HAP-1 (cell line): ENCODE results near the gene KLF3.
A peak's percentile ranks its signal among the peaks of the same experiment; 100 is the strongest.
"Not testable (repeated sequence)": the region's sequence is repeated elsewhere in the genome, so short reads cannot be mapped to it uniquely, and the experiment has no call there.

Experiments
- DNase-seq, 2 experiments: peaks; one replicate each; pipeline ENCODE4 v3.0.0-alpha.2; 2016 to 2020; ENCODE audit warnings: low spot score in 2 of 2
- H3K27me3 ChIP-seq: fragments of 250-450 bp; sonication (Bioruptor Pico); 2 replicates; pipeline ENCODE4 v1.5.1; 2020; ENCODE audit warnings: low read depth, mild to moderate bottlenecking, moderate library complexity
- H3K36me3 ChIP-seq: fragments of 250-450 bp; sonication (Bioruptor Pico); replicated peaks from 2 replicates; pipeline ENCODE4 v1.5.1; 2020; ENCODE audit warnings: mild to moderate bottlenecking
- H3K4me1 ChIP-seq: fragments of 250-450 bp; sonication (Bioruptor Pico); 2 replicates; pipeline ENCODE4 v1.5.1; 2020; ENCODE audit warnings: mild to moderate bottlenecking
- H3K4me3 ChIP-seq: fragments of 250-450 bp; sonication (Bioruptor Pico); 2 replicates; pipeline ENCODE4 v1.5.1; 2020; ENCODE audit warnings: mild to moderate bottlenecking, moderate library complexity
- H3K9me3 ChIP-seq: fragments of 250-450 bp; sonication (Bioruptor Pico); 2 replicates; pipeline ENCODE4 v1.5.1; 2020; ENCODE audit warnings: mild to moderate bottlenecking, moderate library complexity
- in situ Hi-C: fragments of 300-500 bp; cut with MboI; formaldehyde crosslinking; loops from 3 replicates; pipeline ENCODE4 v1.14.3; 2020; ENCODE audit warnings: low sequenced_read_pairs, inconsistent platforms, mixed read lengths

KLF3 gene

GRCh38 chr4:38663801-38664705, at the start of gene KLF3:
KLF3 (plus strand) TSS chr4:38664199; CDS start chr4:38680626, 16,427 bp downstream.
- no peaks in the 10 kb centered on the region for H3K36me3 ChIP-seq
- in situ Hi-C loops, result no loop called here
- peak; percentile 80 to 91 for DNase-seq
- H3K4me1 ChIP-seq, result peaks cover 22% of the 10 kb centered on the region
- H3K4me3 ChIP-seq, result peak within 1 kb of the TSS; percentile 67
- H3K27me3 ChIP-seq, result no peaks in the 10 kb centered on the region
- H3K9me3 ChIP-seq, result no peaks in the 10 kb centered on the region; the same call in 1 of the 2 replicates

GRCh38 chr4:38614231-38614630, 49.8 kb upstream of the KLF3 start:
- Histone ChIP-seq H3K4me3 (no peak overlapping the region), H3K4me1 (no peaks in the 10 kb centered on the region), H3K9me3 (no peaks in the 10 kb centered on the region), H3K36me3 (no peaks in the 10 kb centered on the region), H3K27me3 (no peaks in the 10 kb centered on the region)
- no peak for DNase-seq
- in situ Hi-C loops, result no loop called here

GRCh38 chr4:38615847-38616246, 48.2 kb upstream of the KLF3 start:
- Histone ChIP-seq H3K4me3 (no peak overlapping the region), H3K36me3 (no peaks in the 10 kb centered on the region), H3K9me3 (no peaks in the 10 kb centered on the region), H3K4me1 (no peaks in the 10 kb centered on the region), H3K27me3 (no peaks in the 10 kb centered on the region)
- in situ Hi-C loops, result no loop called here
- DNase-seq, result no peak

GRCh38 chr4:38618505-38618904, 45.5 kb upstream of the KLF3 start:
- in situ Hi-C loops, result no loop called here

GRCh38 chr4:38619316-38619715, 44.7 kb upstream of the KLF3 start:
- H3K4me3 ChIP-seq, result no peak overlapping the region
- H3K36me3 ChIP-seq, result no peaks in the 10 kb centered on the region
- DNase-seq, result no peak
- in situ Hi-C loops, result no loop called here
- H3K27me3 ChIP-seq, result no peaks in the 10 kb centered on the region
- H3K9me3 ChIP-seq, result no peaks in the 10 kb centered on the region
- H3K4me1 ChIP-seq, result no peaks in the 10 kb centered on the region

More at GRCh38 chr4:38618505-38618904, 45.5 kb upstream of the KLF3 start:
- Histone ChIP-seq H3K4me3 (no peak overlapping the region), H3K9me3 (no peaks in the 10 kb centered on the region), H3K4me1 (no peaks in the 10 kb centered on the region), H3K36me3 (no peaks in the 10 kb centered on the region), H3K27me3 (no peaks in the 10 kb centered on the region)
- DNase-seq, result no peak

- in situ Hi-C loops, result no loop called here
Measured at GRCh38 chr4:38620065-38620464, 43.9 kb upstream of the KLF3 start.

GRCh38 chr4:38620527-38621027, 43.4 kb upstream of the KLF3 start:
- Histone ChIP-seq H3K4me3 (no peak overlapping the region), H3K27me3 (no peaks in the 10 kb centered on the region), H3K4me1 (no peaks in the 10 kb centered on the region), H3K9me3 (no peaks in the 10 kb centered on the region), H3K36me3 (no peaks in the 10 kb centered on the region)
- in situ Hi-C loops, result no loop called here
- DNase-seq, result no peak

More at GRCh38 chr4:38620065-38620464, 43.9 kb upstream of the KLF3 start:
- no peaks in the 10 kb centered on the region for H3K9me3 ChIP-seq
- H3K4me1 ChIP-seq, result no peaks in the 10 kb centered on the region
- DNase-seq, result no peak
- no peaks in the 10 kb centered on the region for H3K36me3 ChIP-seq
- no peaks in the 10 kb centered on the region for H3K27me3 ChIP-seq
- H3K4me3 ChIP-seq, result no peak overlapping the region

- Histone ChIP-seq H3K27me3 (no peaks in the 10 kb centered on the region), H3K36me3 (no peaks in the 10 kb centered on the region), H3K4me1 (no peaks in the 10 kb centered on the region), H3K9me3 (no peaks in the 10 kb centered on the region), H3K4me3 (no peak overlapping the region)
- in situ Hi-C loops, result no loop called here
- DNase-seq, result no peak
Measured at GRCh38 chr4:38621028-38621684, 42.8 kb upstream of the KLF3 start.

- no peaks in the 10 kb centered on the region for H3K36me3 ChIP-seq
- DNase-seq, result no peak
- H3K4me3 ChIP-seq, result no peak overlapping the region
- H3K27me3 ChIP-seq, result no peaks in the 10 kb centered on the region
- no peaks in the 10 kb centered on the region for H3K4me1 ChIP-seq
- in situ Hi-C loops, result no loop called here
- H3K9me3 ChIP-seq, result no peaks in the 10 kb centered on the region
Measured at GRCh38 chr4:38621831-38622230, 42.2 kb upstream of the KLF3 start.

GRCh38 chr4:38622340-38622739, 41.7 kb upstream of the KLF3 start:
- H3K4me1 ChIP-seq, H3K36me3 ChIP-seq, in situ Hi-C loops, DNase-seq, H3K4me3 ChIP-seq, H3K27me3 ChIP-seq, H3K9me3 ChIP-seq: not testable (repeated sequence)

- Histone ChIP-seq H3K4me1 (no peaks in the 10 kb centered on the region), H3K27me3 (no peaks in the 10 kb centered on the region), H3K9me3 (no peaks in the 10 kb centered on the region), H3K4me3 (no peak overlapping the region), H3K36me3 (no peaks in the 10 kb centered on the region)
- in situ Hi-C loops, result no loop called here
- no peak for DNase-seq
Measured at GRCh38 chr4:38623260-38623659, 40.7 kb upstream of the KLF3 start.

GRCh38 chr4:38624311-38624710, 39.7 kb upstream of the KLF3 start:
- no peak for DNase-seq
- Histone ChIP-seq H3K36me3 (no peaks in the 10 kb centered on the region), H3K9me3 (no peaks in the 10 kb centered on the region), H3K4me1 (no peaks in the 10 kb centered on the region), H3K4me3 (no peak overlapping the region), H3K27me3 (no peaks in the 10 kb centered on the region)
- in situ Hi-C loops, result no loop called here

GRCh38 chr4:38625508-38625907, 38.5 kb upstream of the KLF3 start:
- Histone ChIP-seq H3K4me3 (no peak overlapping the region), H3K9me3 (no peaks in the 10 kb centered on the region), H3K36me3 (no peaks in the 10 kb centered on the region), H3K27me3 (no peaks in the 10 kb centered on the region), H3K4me1 (no peaks in the 10 kb centered on the region)
- in situ Hi-C loops, result no loop called here
- DNase-seq, result no peak

- H3K9me3 ChIP-seq, in situ Hi-C loops, H3K36me3 ChIP-seq, DNase-seq, H3K4me3 ChIP-seq, H3K4me1 ChIP-seq, H3K27me3 ChIP-seq: not testable (repeated sequence)
Measured at GRCh38 chr4:38626901-38627444, 37.0 kb upstream of the KLF3 start.
